B cell (primary cell): ENCODE measurements around the gene PRTN3.

Experiments
- CTCF ChIP-seq: fragments of 200-600 bp; IDR thresholded peaks from one replicate; pipeline ENCODE4 v1.8.0; 2022; ENCODE audit warnings: antibody characterized with exemption, mild to moderate bottlenecking
- EZH2 ChIP-seq: IDR thresholded peaks from 2 replicates; pipeline ENCODE4 v1.6.1; 2012; ENCODE audit warnings: borderline replicate concordance, low read depth, mild to moderate bottlenecking, moderate library complexity, low read length; ENCODE audit not compliant: insufficient read depth, poor library complexity, severe bottlenecking

- TF ChIP-seq CTCF (no peak), EZH2 (no peak)
Observed at GRCh38 chr19:807627-808422, 33.0 kb upstream of the PRTN3 start.
